SK-N-SH treated with all-trans-retinoic acid at 6 μM for 48 hours (cell line): ENCODE measurements around the gene MED31.

Experiments used
- ARNTL ChIP-seq: fragments of 450-650 bp; formaldehyde crosslinking; IDR thresholded peaks from 2 replicates; pipeline ENCODE4 v1.5.0; 2020; ENCODE audit warnings: low read depth, mild to moderate bottlenecking, moderate library complexity, borderline replicate concordance
- CSDC2 ChIP-seq: fragments of 250-450 bp; sonication (Bioruptor Pico); IDR thresholded peaks from 2 replicates; pipeline ENCODE4 v1.5.0; 2020; ENCODE audit warnings: mild to moderate bottlenecking, moderate library complexity
- ESRRG ChIP-seq: fragments of 250-450 bp; sonication (Bioruptor Pico); IDR thresholded peaks from 2 replicates; pipeline ENCODE4 v1.6.1; 2021; ENCODE audit warnings: mild to moderate bottlenecking
- OSR1 ChIP-seq: fragments of 250-450 bp; sonication (Bioruptor Pico); IDR thresholded peaks from 2 replicates; pipeline ENCODE4 v1.8.0; 2022; ENCODE audit warnings: moderate library complexity, mild to moderate bottlenecking, inconsistent platforms
- TCF4 ChIP-seq: fragments of 250-450 bp; sonication (Bioruptor Pico); IDR thresholded peaks from 2 replicates; pipeline ENCODE4 v1.8.0; 2021; ENCODE audit warnings: mild to moderate bottlenecking, moderate library complexity, borderline replicate concordance
- TSHZ2 ChIP-seq: fragments of 250-450 bp; sonication (Bioruptor Pico); IDR thresholded peaks from 2 replicates; pipeline ENCODE4 v1.5.0; 2020; ENCODE audit warnings: mild to moderate bottlenecking, moderate library complexity
- ZC3H10 ChIP-seq: fragments of 250-450 bp; sonication (Bioruptor Pico); IDR thresholded peaks from 2 replicates; pipeline ENCODE4 v1.5.1; 2021; ENCODE audit warnings: mild to moderate bottlenecking, moderate library complexity
- ZFP3 ChIP-seq: fragments of 250-450 bp; sonication (Bioruptor Pico); IDR thresholded peaks from 2 replicates; pipeline ENCODE4 v1.5.0; 2020; ENCODE audit warnings: mild to moderate bottlenecking, moderate library complexity
- ZFP30 ChIP-seq: fragments of 450-650 bp; formaldehyde crosslinking; IDR thresholded peaks from 2 replicates; pipeline ENCODE4 v1.5.0; 2022; ENCODE audit warnings: mild to moderate bottlenecking, moderate library complexity
- TF ChIP-seq, protein P1 (sequence below): fragments of 250-450 bp; sonication (Bioruptor Pico); IDR thresholded peaks from 2 replicates; pipeline ENCODE4 v1.8.0; 2020; ENCODE audit warnings: mild to moderate bottlenecking, moderate library complexity, borderline replicate concordance

- TF ChIP-seq OSR1 (CRISPR knock-in tag) (no peak), ESRRG (CRISPR knock-in tag) (no peak), CSDC2 (no peak), TCF4 (CRISPR knock-in tag) (no peak), ZFP3 (CRISPR knock-in tag) (no peak), ZFP30 (CRISPR knock-in tag) (no peak), ZC3H10 (CRISPR knock-in tag) (no peak), TSHZ2 (CRISPR knock-in tag) (no peak), ARNTL (CRISPR knock-in tag) (no peak)
- TF ChIP-seq, protein P1, sequence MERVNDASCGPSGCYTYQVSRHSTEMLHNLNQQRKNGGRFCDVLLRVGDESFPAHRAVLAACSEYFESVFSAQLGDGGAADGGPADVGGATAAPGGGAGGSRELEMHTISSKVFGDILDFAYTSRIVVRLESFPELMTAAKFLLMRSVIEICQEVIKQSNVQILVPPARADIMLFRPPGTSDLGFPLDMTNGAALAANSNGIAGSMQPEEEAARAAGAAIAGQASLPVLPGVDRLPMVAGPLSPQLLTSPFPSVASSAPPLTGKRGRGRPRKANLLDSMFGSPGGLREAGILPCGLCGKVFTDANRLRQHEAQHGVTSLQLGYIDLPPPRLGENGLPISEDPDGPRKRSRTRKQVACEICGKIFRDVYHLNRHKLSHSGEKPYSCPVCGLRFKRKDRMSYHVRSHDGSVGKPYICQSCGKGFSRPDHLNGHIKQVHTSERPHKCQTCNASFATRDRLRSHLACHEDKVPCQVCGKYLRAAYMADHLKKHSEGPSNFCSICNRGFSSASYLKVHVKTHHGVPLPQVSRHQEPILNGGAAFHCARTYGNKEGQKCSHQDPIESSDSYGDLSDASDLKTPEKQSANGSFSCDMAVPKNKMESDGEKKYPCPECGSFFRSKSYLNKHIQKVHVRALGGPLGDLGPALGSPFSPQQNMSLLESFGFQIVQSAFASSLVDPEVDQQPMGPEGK (CRISPR knock-in tag): no peak
These were observed 25.4 kb upstream of the MED31 start for GRCh38 chr17:6676802-6677157.
